CD4-positive, alpha-beta T cell treated with Interleukin-21 for 1 hour (primary cell): ENCODE results near the gene DRC7.

Source experiments
- DNase-seq: peaks from one replicate; pipeline ENCODE4 v3.0.0-alpha.2; 2020

DRC7 gene, protein sequence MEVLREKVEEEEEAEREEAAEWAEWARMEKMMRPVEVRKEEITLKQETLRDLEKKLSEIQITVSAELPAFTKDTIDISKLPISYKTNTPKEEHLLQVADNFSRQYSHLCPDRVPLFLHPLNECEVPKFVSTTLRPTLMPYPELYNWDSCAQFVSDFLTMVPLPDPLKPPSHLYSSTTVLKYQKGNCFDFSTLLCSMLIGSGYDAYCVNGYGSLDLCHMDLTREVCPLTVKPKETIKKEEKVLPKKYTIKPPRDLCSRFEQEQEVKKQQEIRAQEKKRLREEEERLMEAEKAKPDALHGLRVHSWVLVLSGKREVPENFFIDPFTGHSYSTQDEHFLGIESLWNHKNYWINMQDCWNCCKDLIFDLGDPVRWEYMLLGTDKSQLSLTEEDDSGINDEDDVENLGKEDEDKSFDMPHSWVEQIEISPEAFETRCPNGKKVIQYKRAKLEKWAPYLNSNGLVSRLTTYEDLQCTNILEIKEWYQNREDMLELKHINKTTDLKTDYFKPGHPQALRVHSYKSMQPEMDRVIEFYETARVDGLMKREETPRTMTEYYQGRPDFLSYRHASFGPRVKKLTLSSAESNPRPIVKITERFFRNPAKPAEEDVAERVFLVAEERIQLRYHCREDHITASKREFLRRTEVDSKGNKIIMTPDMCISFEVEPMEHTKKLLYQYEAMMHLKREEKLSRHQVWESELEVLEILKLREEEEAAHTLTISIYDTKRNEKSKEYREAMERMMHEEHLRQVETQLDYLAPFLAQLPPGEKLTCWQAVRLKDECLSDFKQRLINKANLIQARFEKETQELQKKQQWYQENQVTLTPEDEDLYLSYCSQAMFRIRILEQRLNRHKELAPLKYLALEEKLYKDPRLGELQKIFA

DNA sequence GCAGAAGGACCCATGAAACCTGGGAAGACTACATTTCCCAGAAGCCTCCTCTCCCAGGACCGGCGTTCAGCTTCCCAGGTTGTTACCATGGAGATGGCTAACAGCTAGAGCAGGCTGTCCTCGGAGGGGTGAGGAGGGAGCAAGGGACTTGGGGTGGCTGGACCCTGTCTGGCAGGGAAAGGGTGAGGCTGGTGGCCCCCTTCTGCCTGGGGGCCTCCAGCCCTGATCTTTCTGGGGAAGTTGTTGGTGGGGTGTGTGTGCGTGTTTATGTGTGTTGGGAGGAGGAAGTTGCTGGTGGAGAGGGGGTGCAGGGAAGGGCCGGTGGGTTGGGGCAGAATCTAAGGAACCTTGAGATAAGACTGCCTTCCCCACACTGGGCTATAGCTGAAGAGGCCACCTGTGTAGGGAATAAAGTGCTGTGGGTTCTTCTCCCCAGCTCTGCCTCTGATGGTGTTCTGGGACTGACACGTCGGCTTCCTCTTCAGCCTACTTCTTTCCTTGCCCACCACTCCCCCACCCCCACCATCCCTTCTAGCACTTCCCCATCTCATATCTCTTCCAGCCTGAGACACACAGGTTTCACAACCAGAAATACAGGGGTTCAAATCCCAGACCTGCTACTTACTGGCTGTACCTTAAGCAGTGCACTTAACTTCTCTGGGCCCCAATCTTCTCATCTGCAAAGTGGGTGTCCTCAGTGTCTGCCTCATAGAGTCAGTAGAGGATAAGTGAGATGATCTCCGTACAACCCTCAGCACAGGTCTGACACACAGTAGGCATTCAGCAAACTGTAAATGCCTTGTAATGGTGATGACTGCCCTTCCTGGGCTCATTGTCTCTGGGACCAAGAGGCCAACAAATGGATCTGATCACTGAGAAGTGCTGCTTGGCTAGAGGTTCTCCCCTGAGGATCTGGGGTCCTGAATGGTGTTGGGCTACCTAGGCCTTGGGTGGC lies at the start of gene DRC7:
Gene DRC7 (plus strand): TSS at position 82 of the 955 bp plus-strand sequence. CDS start 3,144 bp downstream, outside the sequence.
- peak; percentile 36 for DNase-seq

GRCh38 chr16:57645169-57645568 lies 49.4 kb upstream of the DRC7 start:
- DNase-seq, result no peak

DNA sequence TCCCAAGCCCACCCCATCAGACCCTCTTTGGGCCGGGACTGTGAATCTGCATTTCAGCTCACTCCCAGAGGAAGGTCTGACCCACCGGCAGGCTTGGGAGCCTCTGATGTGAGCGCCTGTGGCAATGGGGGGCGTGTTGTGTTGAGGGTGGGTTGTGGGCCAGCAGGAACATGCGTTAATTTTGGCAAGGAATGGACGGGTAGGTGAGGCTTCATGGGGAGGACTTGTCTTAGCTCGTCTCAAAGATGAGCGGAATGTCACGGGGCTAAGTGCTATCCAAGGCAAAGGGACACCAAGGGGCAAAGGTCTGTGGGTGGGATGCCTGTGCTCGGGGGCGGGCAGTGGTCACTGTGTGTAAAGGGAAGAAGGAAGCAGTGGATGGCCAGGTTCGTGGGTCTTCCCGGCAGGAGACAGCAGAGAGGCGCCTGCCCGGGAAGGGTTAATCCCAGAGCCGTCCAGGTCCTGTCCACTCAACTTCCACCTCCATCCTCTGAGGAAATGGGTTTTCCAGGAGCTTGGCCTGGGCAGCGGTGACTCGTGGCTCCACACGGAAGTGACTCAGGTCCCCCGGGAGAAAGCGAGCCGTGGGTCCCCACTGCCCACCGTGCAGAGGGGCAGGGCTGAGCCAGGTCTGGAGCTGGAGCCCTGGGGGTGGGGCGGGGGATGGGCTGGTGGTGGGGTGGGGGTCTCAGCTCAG lies 48.8 kb upstream of the DRC7 start:
- no peak for DNase-seq

DNA sequence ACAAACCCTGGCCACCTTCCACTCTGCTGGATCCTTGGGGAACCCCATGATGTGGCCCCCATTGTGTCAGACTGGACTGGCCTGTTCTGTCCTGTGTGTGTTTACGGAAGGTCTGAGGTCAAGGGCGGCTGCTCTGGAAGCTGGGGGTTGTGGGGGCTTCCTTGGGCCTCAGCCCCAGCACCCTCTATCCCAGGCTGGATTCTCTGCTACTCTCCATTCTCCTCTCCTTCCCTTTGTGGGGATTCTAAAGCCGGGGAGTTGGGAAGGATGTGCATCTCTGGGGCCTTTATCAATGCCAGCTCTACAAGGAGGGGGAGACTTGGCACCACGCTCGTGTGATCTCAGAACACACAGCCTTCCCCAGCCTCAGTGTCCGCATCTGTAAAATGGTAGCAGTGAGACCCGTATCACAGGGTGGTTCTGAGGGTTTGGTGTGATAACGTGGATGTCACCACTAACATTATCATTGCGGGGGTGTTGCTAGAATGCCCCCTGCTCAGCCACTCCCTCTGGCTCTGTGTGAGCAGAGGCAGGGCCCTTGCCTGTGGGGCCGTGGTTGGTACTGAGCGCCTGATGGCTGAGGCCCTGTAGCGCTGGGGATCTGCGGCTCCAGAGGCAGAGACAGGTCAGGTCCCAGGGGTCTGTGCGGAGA lies 48.1 kb upstream of the DRC7 start:
- peak; percentile 54 for DNase-seq

DNA sequence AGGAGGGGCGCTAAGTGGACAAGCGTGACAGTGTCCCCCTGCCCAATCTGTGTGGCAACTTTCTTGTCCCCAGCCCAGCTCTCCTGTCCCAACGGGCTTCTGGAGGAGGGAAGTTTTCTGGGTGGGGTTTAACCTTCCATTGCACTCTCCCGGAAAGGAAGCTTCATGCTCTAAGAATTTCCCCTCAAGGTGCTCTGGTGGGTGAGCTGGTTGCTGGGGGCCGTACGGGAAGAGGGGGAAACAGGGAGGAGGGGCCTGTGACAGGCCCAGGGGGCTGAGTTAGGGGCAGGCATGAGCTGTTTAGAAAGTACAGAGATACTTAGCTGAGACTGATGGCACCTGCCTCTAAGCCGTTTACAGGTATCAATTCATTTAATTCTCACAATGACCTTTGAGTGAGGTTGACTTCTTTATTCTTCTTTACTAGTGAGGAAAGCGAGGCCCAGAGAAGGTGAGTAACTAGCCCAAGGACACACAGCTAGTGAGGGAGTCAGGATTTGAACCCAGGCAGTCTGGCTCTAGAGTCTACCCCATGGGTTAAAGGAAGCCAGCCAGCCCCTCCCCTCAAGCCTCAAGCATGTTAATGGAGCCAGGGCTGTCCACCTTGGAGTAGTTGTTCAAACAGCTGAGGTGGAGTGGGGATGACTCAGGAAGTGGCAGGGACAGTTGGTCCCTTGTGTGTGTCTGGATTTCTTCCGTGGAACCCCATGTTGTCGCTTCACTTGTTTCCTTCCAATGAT lies 47.3 kb upstream of the DRC7 start:
- no peak for DNase-seq

- peak; percentile 23 for DNase-seq
Observed at GRCh38 chr16:57648125-57648524, 46.5 kb upstream of the DRC7 start.

DNA sequence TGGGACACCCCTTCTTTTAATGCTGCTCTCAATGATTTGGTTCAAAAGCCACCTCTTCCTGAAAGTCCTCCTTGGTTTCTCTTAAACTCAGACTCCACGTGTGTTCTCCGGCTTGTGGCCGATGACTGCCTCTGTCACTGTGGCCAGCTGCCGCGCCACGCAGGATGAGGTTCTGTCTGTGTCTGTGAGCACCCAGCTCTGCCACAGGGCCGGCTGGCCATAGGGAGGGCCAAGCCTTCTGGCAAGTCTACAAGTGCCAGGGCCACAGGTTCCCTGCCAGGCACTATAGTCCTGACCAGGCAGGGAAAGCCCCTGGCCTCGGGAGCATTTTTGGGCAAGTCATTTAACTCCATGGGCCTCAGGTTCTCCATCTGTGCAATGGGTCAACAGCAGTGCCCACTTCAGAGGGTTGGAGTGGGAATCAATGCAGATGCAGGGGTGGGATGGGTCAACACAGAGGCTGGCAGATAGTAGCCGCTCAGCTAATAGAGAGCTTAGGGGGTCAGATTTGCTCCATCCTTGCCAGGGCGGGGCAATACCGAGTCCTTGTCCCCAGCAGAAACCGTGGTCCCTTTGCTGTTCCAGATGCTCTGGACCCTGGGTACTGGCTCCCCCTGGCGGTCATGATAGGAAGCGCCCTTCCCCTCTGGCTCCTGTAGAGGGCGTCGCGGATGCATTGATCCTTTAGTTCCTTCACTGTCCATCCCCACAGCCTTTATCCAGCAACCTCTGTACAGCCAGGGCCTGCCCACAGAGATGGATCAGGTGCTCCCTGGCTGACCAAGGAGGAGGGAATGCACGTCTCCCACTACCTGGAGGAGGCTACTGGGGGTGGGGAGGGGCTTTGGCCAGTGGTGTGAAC lies 45.8 kb upstream of the DRC7 start:
- peak; percentile 87 for DNase-seq

GRCh38 chr16:57649443-57649751 lies 45.2 kb upstream of the DRC7 start:
- DNase-seq, result no peak

DNA sequence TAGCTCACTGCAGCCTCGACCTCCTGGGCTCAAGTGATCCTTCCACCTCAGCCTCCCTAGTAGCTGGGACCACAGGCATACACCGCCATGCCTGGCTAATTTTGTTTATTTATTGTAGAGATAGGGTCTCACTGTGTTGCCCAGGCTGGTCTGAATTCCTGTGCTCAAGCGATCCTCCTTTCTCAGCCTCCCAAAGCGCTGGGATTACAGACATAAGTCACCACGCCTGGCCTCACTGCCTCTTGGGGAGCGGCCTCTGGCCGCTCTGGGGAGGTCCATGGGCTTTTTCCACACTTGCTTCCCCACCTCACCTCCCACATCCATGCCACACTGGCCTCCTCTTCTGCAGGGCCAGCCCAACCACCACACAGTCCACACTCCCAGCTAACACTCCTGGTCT lies 44.8 kb upstream of the DRC7 start:
- no peak for DNase-seq

DNA sequence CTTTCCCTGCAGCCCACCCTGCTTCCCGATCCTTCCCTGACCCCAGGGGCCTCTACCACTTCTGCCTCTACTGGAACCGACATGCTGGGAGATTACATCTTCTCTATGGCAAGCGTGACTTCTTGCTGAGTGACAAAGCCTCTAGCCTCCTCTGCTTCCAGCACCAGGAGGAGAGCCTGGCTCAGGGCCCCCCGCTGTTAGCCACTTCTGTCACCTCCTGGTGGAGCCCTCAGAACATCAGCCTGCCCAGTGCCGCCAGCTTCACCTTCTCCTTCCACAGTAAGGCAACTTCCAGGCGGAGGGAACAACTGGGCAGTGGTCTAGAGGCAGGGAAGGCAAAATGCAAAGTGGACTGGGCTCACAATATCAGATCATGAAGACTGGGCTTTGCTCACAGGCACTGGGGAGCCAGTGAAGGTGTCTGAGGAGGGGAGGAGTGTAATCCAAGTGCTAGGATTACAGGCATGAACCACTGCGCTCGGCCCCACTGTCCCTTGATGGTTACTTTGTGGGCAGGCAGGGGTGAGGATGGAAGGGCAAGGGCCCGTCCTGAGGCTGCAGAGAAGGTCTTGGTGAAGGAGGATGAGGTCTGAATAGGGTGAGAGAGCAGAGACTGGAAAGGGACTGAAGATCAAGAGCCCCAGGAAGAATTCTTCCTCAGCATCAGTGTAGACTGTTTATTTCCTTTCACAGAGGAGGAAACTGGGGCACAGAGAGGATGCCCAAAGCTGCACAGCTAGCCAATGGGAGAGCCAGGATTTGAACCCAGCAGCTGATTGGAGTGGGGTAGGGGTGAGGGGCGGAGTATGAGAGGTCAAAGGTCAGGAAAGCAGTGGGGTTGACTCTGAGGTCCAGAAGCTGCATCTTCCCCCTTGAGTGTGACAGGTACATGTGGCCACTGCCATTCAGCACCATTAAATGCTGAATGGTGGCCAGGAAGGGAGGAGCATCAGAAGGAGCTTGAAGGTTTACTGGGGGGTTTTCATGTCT lies 43.0 kb upstream of the DRC7 start:
- peak; percentile 51 for DNase-seq

DNA sequence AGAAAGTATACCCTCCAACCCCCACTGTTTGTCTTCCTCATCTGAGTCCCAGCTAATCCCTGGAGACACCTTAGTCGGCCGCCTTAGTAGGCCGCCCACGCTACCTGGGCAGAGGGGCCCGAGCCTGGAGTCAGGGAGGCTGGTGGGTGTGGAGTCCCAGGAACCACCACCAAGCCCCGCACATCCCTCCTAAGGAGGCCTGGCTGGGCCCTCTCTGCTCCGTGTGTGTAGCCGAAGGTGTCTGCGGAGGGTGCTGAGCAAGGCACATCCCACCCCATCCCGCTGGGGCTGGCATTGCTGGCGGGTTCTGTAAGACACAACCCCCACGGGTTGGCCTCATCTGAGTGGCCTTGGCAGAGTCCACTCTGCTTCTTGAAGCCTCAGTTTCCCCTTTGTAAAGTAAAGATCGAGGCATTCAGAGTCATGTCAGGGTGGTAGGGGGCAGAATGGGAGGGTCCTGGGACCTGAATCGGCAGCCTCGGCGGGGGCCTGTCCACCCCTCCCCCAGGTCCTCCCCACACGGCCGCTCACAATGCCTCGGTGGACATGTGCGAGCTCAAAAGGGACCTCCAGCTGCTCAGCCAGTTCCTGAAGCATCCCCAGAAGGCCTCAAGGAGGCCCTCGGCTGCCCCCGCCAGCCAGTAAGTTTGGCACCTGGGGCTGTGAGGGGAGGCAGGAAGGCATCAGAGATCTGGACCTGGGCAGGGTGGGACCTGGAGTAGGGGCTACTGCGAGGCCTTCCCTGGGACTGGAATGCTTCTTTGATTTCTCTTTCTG lies 41.7 kb upstream of the DRC7 start:
- DNase-seq, result no peak

DNA sequence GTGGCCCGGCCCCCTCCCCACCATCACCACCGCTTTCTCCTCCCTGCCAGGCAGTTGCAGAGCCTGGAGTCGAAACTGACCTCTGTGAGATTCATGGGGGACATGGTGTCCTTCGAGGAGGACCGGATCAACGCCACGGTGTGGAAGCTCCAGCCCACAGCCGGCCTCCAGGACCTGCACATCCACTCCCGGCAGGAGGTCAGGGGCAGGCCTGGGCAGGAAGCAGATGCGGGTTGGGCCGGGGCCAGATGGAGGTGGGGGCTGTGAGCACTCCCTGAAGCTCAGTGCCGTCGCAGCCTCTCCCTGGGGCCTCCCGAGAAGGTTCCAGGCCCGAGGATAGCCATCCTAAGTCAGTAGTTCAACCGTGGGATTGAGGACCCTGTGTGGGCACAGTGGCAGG lies 40.7 kb upstream of the DRC7 start:
- DNase-seq, result no peak

DNA sequence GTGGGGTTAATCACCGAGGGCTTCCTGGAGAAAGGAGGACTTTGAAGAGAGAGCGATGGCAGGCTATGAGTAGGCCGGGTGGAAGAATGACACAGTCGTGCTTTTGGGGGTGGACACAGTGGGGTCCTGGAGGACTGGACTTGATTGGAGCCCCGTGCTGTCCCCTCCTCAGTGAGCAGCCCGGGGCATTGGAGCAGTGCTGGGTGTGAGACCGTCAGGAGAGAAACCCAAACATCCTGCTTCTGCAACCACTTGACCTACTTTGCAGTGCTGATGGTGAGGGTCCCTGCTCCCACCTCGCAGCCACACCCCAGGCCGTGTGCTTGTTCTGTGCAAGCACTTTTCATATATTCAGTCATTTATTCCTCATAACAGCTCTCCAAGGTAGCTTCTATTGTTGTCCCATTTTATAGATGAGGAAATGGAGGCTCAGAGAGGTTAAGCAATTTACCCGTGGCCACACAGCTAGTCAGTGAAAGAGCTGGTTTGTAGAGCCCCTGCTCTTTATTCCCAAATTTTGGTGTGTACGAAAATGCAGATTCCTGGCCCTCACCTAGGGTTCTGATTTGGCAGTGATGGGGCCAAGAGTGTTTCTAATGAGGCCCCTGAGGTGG lies 38.2 kb upstream of the DRC7 start:
- no peak for DNase-seq

GRCh38 chr16:57657228-57657627 lies 37.4 kb upstream of the DRC7 start:
- DNase-seq, result no peak

DNA sequence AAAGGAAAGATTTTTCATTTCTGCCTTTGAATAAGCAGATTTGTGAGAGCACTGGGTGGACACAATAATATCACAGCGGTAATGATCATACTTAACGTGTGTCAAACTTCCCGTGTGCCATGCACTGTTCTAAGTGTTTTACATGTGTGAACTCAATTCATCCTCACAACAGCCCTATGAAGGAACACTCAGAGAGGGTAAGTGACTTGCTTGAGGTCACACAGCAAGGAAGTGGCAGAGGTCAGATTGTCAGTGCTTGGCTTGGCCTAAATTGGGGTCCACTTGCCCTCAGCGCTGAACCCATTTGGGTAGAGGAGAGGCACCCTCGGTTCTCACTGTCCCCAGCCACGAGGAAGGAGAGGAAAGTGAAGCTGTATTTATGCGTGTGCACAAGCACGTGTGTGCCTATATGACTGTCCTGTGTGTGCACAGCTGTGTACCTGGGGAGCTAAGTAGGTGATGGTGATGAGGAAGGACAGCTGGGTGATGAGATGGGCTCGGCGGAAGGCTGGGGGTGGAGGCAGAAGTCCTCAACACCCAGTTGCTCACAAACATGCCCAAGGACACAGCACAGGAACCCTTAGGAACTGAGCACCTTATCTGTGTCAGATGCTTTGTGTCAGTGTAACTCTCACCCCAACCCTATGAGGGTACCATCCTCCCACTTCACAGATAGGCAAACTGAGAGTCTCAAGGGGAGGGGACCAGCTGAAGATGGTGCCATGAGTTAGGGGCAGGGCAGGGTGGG lies 36.3 kb upstream of the DRC7 start:
- no peak for DNase-seq

DNA sequence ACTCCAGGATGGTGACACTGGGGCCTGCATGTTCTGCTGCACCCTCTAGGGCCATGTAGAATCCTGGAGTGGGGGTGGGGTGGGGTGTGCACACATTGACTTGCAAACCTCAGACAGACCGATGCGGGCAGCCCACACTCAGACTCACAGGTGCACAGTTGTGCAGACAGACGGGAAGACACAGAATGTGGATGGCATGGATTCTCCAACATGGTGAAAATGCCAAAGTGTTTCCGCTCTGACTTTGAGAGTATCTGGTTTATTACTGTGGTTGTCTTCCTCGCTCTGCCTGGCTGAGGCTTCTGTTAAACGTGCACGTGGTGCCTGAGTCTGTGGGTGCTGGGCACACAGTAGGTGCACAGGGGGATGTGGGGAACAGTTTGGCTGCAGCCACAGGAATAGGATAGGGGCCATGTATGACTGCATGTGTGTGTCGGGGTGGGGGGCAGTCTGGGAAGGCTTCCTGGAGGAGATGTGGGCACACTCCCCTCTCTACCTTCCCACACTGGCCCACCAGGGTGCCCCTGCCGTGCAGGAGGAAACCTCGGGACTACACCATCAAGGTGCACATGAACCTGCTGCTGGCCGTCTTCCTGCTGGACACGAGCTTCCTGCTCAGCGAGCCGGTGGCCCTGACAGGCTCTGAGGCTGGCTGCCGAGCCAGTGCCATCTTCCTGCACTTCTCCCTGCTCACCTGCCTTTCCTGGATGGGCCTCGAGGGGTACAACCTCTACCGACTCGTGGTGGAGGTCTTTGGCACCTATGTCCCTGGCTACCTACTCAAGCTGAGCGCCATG lies 35.5 kb upstream of the DRC7 start:
- no peak for DNase-seq
